GM21447 (cell line): ENCODE measurements around the gene PREX1.

ENCODE experiments used
- ATAC-seq: cut with Tn5 transposase; IDR thresholded peaks from one replicate; pipeline ENCODE4 v1.9.1; 2021; ENCODE audit not compliant: unreplicated experiment

Gene PREX1

DNA sequence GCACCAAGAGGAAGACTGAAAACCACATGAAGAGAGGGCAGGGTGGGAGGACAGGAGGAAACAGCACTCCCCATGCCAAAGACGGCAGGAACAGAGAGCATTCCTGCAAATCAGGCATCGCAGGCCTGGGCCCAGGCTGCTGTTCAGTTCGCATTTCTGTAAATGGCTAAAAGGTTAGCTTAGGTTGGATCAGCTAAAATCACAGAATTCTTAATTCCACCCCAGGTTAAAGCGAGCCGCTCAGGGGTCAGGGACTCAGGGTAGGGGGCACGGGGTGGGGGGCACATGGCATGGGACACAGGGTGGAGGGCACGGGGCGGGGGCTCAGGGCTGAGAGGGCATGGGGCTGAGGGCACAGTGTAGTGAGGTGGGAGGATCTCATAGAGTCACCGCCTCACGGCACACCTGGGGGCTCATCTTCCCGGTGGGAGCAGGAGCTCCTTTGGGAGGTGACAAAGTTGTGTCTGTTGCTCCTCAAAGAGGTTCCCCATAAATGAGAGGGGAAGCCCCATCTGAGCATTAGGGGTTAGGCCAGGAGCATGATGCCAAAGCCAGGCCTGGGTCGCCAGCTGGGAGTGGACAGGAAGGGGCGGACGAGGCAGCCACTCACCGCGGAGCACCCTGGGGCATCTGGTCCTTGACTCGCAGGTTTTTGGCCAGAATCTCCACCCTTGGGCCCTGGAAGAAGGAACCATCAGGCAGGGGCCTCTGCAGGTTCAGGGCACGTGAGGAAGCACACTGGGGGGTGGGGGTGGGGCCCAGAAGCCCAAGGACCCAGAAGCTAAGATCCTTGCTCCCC, 200.7 kb downstream of the PREX1 start:
- ATAC-seq = no peak

DNA sequence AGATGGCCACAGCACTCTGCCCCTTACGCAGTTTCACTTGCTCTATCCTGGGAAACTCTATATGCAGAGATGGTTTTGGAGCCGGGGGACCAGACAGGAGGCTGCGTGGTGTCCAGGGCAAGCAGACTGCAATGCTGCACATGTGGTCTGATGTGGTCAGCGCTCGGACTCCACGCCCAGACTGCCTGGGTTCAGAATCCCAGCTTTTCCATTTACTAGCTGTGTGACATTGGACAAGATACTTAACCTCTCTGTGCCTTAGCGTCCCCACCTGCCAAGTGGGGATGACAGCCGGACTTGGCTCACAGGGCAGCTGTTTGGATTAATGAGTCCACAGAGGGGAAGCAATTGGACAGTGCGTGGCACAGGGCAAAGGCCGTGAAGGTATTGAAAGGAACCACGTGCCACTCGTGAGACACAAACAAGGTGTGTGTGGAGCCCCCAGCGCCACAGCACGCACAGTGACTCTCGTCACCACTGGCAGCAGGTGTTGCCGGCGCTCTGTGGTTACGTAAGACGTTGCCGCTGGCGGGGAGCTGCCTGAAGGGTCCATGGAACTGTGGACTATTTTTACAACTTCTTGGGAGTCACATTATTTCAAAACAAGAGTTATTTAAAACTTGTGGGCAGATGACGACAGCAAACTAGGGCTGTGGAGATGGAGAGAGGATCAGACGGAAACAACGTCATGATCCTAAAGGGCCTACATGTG, 201.4 kb downstream of the PREX1 start:
- ATAC-seq = no peak

- ATAC-seq = no peak
These were observed 202.5 kb downstream of the PREX1 start for GRCh38 chr20:48625136-48625900.

DNA sequence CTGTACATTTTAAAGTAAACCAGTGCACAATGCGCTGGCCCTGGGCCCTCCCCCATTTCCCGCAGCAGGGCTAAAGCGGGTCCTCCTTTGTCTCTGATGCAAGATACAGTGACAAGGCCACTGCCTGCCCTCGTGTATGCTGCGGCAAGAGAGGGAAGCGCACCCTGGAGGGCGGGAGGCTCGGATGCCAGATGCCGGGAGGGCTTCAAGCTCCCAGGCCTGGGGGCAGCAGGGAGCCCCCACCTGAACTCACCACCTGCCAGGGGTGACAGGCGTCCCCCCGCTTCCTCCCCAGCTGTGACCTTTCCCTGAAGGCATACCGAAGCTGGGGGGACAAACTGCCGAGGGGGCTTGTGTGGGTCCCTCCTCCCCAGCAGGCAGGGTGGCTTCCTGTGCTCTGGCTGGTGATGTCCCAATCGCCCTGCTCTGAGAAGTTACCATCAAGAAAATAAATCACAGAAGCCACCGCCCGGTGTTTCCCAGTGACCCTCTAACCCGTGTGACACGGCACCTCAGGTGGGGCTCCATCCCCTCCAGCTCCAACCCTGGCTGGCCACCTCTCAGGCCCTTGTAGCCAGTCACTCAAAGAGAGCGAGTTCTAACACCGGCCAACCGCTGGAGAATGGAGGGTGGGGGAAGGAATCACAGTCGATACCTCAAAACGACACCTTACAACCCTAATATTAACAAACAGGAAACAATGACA, 203.3 kb downstream of the PREX1 start:
- ATAC-seq = no peak

- ATAC-seq = no peak
These were observed 203.9 kb downstream of the PREX1 start for GRCh38 chr20:48623906-48624265.

DNA sequence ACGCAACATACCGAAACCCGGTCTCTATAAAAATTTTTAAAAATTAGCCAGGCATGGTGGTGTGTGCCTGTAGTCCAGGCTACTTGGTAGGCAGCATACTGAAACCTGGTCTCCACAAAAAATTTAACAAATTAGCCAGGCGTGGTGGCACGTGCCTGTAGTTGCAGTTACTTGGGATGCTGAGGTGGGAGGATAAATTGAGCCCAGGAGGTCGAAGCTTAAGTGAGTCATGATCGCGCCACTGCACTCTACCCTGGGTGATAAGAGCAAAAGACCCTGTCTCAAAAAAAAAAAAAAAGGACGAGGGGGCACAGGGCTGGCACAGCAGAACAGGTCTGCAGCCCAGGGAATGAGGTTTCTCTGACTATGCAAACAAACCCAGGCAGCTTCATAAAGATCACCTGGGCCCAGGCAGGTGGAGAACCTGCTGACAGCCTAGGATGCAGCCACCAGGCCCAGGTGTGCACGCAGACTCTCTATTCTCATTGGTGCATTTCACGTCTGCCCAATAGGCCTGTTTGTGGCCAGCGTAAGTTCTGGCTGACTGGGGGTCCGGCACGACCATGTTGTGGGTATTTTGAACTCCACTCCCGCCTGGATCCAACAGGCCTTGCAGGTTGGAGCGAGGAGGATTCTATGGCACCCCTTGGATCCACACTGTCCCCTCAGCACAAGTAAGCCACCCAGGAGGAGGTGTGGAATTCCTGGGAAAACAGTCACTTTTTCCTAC, 204.5 kb downstream of the PREX1 start:
- no peak for ATAC-seq

DNA sequence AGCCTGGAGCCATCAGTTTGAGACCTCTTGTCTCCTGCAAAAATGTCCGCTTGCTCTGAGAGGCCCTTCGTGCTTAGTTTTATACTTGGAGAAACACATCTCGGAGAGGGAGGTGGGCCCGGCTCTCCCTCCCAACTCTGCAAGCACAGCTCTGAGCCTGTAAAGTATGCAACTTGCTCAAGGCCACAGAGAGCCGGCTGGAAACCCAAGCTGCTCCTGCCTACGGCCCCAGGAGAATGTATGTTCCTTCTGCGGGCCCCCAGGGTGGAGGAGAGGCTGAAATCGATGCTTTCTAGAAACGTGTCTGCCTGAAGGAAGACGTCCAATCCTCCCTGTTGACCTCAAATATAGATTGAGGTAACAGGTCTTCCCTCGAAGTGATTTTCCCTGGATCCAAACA, 205.4 kb downstream of the PREX1 start:
- no peak for ATAC-seq

DNA sequence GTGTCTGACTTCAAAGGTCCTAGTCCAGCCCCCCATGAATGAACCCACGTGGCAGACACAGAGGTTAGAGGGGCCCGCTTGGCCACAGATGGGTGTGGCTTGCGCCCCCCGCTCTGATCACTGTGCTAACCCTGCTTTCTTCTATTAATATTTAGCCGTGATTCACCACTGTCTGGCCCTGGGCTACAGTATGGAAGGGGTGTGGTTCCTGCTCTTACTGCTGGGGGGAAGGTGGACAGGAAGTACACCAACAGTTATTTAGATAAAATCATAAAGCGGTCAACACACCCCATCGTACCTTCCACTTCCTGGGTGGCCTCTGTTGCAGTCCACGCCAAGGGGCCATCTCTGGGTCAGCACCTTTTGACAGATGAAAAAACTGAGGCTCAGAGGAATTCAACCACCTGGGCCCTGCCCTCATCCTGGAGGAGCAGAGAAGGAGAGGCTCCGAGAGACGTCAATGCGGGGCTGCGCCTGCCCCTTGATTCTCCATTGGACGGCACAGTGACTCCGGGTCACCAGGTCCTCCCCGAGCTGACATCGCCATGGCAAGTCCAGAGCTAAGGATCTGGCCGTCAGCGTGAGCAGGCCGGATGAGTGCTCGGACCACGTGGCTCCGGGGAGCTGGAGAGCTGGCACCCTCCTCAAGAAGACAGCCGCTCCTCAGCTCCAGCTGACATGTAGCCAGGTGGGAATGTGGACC, 206.3 kb downstream of the PREX1 start:
- no peak for ATAC-seq

DNA sequence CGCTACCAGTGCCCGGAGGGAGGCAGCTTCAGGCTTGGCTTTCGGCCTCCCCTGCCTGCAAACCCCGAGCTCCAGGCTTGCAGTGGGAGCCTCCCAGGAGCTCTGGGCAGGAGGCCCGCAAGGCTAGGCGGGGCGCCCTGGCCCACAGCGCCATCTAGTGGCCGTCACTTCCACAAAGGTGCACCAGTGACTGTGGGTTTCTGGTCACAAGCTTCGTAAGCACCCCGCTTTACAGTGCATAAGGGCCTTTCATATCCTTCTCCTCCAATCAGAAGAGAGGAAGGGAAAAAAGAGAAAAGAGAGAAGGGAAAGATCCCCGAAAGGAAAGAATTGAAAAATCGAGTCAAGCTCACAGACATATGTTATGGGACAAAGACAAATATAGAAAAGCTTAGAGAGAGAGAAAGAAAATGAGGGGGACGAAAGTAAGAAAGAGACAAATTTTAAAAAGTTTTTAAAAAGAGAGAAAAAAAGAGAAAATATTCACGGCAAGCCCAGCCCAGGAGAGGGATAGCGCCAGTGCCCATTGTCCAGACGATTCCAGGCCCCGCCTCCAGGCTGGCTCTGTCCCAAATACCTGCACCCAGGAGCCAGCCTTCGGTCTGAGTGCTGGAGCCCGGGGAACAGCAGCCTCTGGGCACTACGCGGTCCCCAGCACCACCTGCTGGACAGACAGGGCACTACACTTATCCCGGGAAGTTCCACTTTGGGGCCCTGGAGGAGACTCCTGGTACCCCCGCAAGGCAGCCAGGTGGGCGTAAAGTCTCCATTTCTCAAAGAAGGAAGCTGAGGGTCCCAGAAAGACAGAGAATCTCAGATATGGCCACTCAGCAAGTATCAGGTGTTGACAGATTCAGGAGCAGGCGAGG, 207.1 kb downstream of the PREX1 start:
- ATAC-seq = peak; percentile 47

GRCh38 chr20:48620154-48620506, 207.7 kb downstream of the PREX1 start:
- no peak for ATAC-seq

DNA sequence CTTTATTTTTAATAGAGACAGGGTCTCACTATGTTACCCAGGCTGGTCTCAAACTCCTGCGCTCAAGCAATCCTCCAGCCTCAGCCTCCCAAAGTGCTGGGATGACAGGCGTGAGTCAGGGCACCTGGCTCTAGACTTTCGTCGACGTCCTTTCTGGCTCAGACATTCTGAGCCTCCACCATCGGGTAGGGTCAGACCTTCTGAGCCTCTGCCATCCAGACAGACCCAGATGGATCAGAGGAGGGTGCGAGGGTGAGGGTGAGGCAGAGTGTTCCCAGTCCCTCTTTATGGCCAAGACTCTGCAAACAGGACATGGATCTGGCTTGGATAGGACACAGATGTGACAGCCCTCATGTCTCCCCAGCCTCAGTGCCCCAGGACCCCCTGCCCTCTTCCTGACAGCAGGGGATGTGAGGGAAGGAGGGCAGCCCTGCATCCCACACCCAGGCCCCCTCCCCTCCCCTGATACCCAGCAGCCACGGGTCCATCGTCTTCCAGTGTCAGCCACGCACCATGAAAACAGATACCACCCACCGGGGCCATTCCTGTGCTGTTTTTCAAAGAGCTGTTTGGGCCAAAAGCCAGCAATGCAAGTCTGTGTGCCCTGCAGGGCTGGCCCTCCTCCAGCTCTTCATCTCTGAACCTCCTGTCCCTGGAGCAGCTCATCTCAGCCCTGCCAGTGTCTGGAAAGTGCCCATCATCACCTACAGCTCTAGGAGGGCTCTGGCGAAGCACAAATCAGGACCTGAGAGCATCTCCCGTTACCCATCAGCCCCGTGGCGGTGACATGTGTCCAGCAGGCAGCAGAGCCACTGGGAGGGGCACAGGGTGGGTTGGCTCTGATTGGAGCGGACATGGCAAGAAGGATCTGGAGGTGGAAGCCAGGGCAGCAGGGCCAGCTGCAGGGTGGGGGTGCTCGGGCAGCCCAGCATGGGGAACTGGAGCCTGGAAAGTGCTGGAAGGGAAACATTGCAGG, 208.4 kb downstream of the PREX1 start:
- no peak for ATAC-seq

DNA sequence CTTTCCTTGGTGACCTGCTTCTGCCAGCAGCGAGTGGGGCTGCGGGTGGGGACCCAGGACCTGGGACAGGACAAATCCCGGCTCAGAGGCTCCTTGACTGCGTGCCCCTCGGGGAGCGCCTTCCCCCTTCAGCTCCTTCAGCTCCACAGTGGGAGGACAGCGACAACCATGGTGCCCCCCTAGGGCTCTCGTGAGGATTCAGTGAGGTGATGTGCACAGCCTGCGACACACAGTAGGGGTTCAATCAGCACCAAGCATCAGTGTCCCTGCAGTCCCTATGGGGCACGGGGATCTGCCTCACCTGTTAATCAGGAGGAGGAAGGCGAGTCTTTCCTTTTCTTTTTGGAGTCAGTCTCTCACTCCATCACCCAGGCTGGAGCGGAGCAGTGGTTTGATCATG, 209.2 kb downstream of the PREX1 start:
- ATAC-seq = no peak

GRCh38 chr20:48618052-48618451, 209.7 kb downstream of the PREX1 start:
- no peak for ATAC-seq

DNA sequence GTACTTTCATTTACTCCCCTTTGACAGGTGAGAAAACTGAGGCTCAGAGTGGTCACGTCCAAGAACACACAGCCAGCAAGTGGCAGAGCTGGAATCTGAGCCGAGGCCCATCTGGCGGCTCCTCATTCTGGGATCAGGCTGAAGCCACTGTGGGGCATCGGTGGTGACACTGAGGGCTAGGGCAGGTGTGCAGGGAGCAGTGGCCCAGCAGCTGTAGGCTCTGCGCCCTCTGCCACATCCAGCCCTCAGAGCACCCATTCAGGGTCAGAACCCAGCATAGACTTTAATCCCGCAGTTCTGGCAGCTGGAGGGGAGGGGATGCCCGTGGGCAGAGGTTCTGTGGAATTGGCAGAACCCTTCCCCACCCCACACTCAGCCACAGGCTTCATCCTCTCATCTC, 210.3 kb downstream of the PREX1 start:
- ATAC-seq = no peak

- ATAC-seq = no peak
These were observed 211.3 kb downstream of the PREX1 start for GRCh38 chr20:48616481-48616880.

DNA sequence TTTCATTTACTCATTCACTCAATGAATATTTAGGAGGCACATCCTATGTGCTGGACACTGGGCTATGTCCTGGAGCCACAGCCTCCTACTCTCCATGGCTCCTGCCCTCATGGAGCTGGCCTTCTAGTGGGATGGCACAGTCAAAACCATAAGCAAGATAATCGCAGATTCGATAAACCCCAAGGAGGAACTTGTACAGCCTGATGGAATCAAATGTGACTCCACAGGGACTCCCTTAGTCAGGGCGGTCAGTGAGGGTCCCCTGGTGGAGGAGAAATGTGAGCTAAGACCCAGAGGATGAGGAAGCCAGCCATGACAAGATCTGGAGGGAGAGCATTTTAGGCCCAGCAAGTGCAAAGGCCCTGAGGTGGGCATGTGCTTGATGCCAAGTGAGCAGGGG, 211.9 kb downstream of the PREX1 start:
- no peak for ATAC-seq

GRCh38 chr20:48614593-48615274, 213.1 kb downstream of the PREX1 start:
- ATAC-seq = no peak
